T-helper 2 cell treated with Interferon-gamma antibody and Interleukin-4, amounts not matched to agents 5 μg/mL and 100 μg/mL, for 36 hours (primary cell): Measurements from ENCODE around the gene AP1S3.
"Not testable (repeated sequence)": the region's sequence is repeated elsewhere in the genome, so short reads cannot be mapped to it uniquely, and the experiment has no call there.

Source experiments
- DNase-seq: peaks from one replicate; pipeline ENCODE4 v3.0.0; 2021; ENCODE audit warnings: low spot score
- H3K27ac Mint-ChIP-seq: one replicate; pipeline ENCODE4 v1.8.0; 2021; ENCODE audit warnings: mild to moderate bottlenecking, mixed read lengths
- H3K27me3 Mint-ChIP-seq: one replicate; pipeline ENCODE4 v1.8.0; 2021; ENCODE audit warnings: low read depth, mixed read lengths
- H3K36me3 Mint-ChIP-seq: one replicate; pipeline ENCODE4 v1.8.0; 2021; ENCODE audit warnings: low read depth, mixed read lengths
- H3K4me1 Mint-ChIP-seq: one replicate; pipeline ENCODE4 v1.8.0; 2021; ENCODE audit warnings: low read depth, mixed read lengths
- H3K4me3 Mint-ChIP-seq: one replicate; pipeline ENCODE4 v1.8.0; 2022; ENCODE audit warnings: mild to moderate bottlenecking, moderate library complexity, mixed read lengths
- H3K9me3 Mint-ChIP-seq: one replicate; pipeline ENCODE4 v1.8.0; 2021; ENCODE audit warnings: mixed read lengths

Gene AP1S3

DNA sequence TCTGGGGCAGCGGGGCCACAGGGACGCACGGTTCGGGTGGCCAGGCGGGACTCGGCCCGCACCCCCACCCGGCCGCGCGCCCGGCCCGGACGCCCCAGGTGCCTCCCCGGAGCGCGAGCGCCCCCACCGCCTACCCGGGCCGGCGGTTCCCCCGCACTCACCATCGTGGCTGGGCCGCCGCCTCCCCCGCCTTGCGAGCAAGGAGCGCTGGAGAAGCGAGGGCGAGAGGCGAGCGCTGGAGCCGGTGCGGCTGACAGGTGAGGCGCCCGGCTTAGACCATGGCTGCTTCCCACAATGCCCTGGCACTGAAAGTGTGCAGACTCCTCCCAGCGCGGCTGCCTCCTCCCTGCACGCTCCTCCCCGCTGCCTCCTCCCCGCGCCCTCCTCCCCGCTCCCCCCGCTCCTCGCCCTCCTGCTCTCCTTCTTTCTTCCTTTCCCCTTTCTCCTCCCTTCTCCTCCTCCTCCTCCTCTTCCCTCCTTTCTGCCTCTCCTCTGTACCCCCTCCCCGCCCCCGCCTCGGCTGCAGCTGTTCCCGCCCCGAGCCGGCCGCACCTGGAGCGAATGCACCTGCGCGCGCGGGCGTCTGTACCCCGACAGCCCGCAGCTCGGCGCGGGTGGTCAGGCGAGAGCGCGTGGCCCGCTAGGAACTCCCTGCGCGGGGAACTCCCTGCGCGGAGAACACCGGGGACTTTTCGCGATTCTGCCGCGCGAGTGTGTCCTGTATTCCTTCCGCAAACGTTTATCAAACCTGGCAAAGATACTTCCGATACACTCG, at the start of gene AP1S3:
Gene AP1S3 (minus strand): TSS at position 296 of the 775 bp plus-strand sequence. CDS start 132 bp downstream, at position 164.
- Mint-ChIP-seq H3K4me3 (peak within 1 kb of the TSS; percentile 97), H3K4me1 (peaks cover 17% of the 10 kb centered on the region), H3K27me3 (no peaks in the 10 kb centered on the region), H3K9me3 (no peaks in the 10 kb centered on the region), H3K36me3 (peaks cover 6% of the 10 kb centered on the region), H3K27ac (peak within 1 kb of the TSS; percentile 83)
- DNase-seq = peak; percentile 64

- Mint-ChIP-seq H3K27ac (no peak overlapping the region), H3K4me3 (no peak overlapping the region), H3K36me3 (peaks cover 58% of the 10 kb centered on the region), H3K27me3 (no peaks in the 10 kb centered on the region), H3K9me3 (no peaks in the 10 kb centered on the region), H3K4me1 (peaks cover 7% of the 10 kb centered on the region)
- no peak for DNase-seq
Observed at GRCh38 chr2:223887127-223887526, 49.7 kb upstream of the AP1S3 start.

GRCh38 chr2:223886726-223887125, 49.3 kb upstream of the AP1S3 start:
- H3K36me3 Mint-ChIP-seq = peaks cover 61% of the 10 kb centered on the region
- no peaks in the 10 kb centered on the region for H3K27me3 Mint-ChIP-seq
- no peak overlapping the region for H3K4me3 Mint-ChIP-seq
- H3K4me1 Mint-ChIP-seq = peaks cover 8% of the 10 kb centered on the region
- no peak overlapping the region for H3K27ac Mint-ChIP-seq
- DNase-seq = no peak
- no peaks in the 10 kb centered on the region for H3K9me3 Mint-ChIP-seq

DNA sequence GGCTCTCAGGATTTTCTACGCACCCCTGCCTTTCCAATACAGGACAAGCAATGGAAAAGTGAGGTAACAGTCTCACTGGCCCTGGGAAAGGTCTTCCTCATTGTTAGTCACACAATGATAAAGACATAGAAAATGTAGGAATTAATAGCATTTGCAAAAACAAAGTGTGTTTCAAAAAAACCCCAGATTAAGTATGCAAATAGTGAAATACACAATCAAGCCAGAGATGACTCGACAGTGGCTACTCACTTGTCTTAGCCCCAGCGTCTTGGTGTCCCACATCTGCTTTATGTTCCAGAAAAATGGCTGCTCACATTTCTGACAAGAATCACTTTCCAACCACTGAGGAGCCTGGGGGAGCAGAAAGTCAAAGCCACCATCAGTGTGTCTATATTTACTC, 47.0 kb upstream of the AP1S3 start:
- peaks cover 61% of the 10 kb centered on the region for H3K36me3 Mint-ChIP-seq
- H3K9me3 Mint-ChIP-seq = no peaks in the 10 kb centered on the region
- H3K4me1 Mint-ChIP-seq = peaks cover 8% of the 10 kb centered on the region
- no peaks in the 10 kb centered on the region for H3K27me3 Mint-ChIP-seq
- no peak for DNase-seq
- no peak overlapping the region for H3K27ac Mint-ChIP-seq
- H3K4me3 Mint-ChIP-seq = no peak overlapping the region

DNA sequence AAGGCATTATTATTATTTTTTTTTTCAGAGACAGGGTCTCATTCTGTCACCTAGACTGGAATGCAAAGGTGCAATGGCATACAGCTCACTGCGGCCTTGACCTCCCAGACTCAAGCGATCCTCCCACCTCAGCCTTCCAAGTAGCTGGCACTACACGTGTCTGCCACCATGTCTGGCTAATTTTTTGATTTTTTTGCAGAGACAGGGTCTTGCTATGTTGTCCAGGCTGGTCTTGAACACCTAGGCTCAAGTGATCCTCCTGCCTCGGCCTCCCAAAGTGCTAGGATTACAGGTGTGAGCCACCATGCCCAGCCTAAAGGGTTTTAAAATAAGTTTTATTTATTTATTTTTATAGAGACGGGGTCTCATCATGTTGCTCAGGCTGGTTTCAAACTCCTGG, 45.3 kb upstream of the AP1S3 start:
- Mint-ChIP-seq H3K27ac (no peak overlapping the region), H3K27me3 (no peaks in the 10 kb centered on the region), H3K4me3 (no peak overlapping the region), H3K4me1 (peaks cover 8% of the 10 kb centered on the region), H3K9me3 (no peaks in the 10 kb centered on the region), H3K36me3 (peaks cover 63% of the 10 kb centered on the region)
- no peak for DNase-seq

DNA sequence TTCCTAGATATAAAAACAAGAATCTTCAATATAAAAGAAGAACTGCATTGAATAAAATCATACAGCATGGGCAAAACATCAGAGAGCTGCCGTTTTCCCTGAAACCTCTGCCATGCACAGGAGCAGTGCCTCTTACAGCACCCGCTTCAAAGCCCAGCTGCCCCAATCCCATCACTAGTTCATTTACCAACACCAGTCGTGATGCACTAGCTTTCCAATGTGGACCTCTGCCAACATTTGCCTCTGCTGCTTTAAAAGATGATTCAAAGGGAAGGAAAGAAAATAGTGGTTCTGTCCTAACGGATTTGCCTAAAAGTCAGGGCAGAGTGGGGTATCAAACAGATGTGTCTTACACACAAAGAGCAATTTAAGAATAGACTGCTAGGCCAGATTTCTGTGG, 43.4 kb upstream of the AP1S3 start:
- DNase-seq = no peak
- Mint-ChIP-seq H3K4me3 (no peak overlapping the region), H3K27me3 (no peaks in the 10 kb centered on the region), H3K36me3 (peaks cover 64% of the 10 kb centered on the region), H3K27ac (no peak overlapping the region), H3K4me1 (peaks cover 5% of the 10 kb centered on the region), H3K9me3 (no peaks in the 10 kb centered on the region)

GRCh38 chr2:223877721-223878410, 40.5 kb upstream of the AP1S3 start:
- no peak overlapping the region for H3K27ac Mint-ChIP-seq
- H3K9me3 Mint-ChIP-seq = no peaks in the 10 kb centered on the region
- H3K4me1 Mint-ChIP-seq = peaks cover 5% of the 10 kb centered on the region
- H3K4me3 Mint-ChIP-seq = no peak overlapping the region
- no peak for DNase-seq
- H3K27me3 Mint-ChIP-seq = no peaks in the 10 kb centered on the region
- H3K36me3 Mint-ChIP-seq = peaks cover 61% of the 10 kb centered on the region

DNA sequence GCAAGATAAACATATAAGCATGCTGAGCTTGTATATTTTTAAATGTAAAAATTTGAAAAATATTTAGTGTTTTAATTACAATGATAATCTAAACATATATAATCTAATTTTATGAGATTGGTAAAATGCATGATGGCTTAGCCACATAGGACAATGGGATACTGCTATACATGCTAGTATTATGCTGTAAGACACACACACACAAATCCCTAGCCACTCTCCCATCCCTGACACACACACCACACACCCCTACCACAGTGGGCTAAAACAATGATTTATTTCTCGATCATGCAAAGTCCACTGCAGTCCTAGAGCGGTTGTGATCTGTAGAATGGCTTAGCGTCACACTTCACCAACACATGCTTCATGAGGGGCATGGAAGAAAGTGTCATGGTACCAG, 36.3 kb upstream of the AP1S3 start:
- Mint-ChIP-seq H3K9me3 (no peaks in the 10 kb centered on the region), H3K27me3 (no peaks in the 10 kb centered on the region), H3K4me3 (no peak overlapping the region), H3K27ac (no peak overlapping the region), H3K36me3 (peaks cover 55% of the 10 kb centered on the region), H3K4me1 (no peaks in the 10 kb centered on the region)
- DNase-seq = no peak

GRCh38 chr2:223872772-223873171, 35.4 kb upstream of the AP1S3 start:
- not testable (repeated sequence) for H3K9me3 Mint-ChIP-seq, H3K27me3 Mint-ChIP-seq, H3K4me3 Mint-ChIP-seq, H3K27ac Mint-ChIP-seq, DNase-seq, H3K4me1 Mint-ChIP-seq
- peaks cover 47% of the 10 kb centered on the region for H3K36me3 Mint-ChIP-seq

- not testable (repeated sequence) for H3K9me3 Mint-ChIP-seq, H3K27ac Mint-ChIP-seq, H3K27me3 Mint-ChIP-seq, H3K4me3 Mint-ChIP-seq, DNase-seq
- Mint-ChIP-seq H3K36me3 (peaks cover 44% of the 10 kb centered on the region), H3K4me1 (peaks cover 10% of the 10 kb centered on the region)
Observed at GRCh38 chr2:223871661-223872060, 34.3 kb upstream of the AP1S3 start.

DNA sequence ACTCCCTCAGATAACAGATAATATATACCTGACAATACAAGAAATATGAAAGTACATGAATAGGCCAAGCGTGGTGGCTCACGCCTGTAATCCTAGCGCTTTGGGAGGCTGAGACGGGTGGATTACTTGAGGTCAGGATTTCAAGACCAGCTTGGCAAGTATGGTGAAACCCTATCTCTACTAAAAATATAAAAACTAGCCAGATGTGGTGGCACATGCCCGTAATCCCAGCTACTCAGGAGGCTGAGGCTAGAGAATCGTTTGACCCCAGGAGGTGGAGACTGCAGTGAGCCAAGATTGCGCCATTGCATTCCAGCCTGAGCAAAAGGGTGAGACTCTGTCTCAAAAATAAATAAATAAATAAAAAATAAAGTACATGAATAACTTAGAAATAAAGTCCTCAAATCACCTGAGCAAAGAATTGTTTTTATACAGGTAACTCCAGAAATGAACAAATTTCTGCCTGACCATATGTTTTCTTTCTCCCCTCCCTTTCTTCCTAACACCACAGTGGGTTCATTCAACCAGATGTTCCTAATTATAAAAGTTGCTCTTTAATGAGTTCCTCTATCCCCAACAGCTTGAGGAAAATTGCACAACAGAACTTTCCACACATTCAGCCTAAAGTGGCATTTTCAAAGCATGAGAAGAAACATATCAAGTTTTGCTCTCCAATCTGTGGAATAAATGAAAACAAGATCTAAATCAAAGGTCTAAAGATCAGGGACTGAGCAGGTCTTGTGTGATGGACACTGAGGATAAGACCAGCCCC, 33.6 kb upstream of the AP1S3 start:
- Mint-ChIP-seq H3K36me3 (peaks cover 39% of the 10 kb centered on the region), H3K9me3 (no peaks in the 10 kb centered on the region), H3K4me3 (no peak overlapping the region), H3K4me1 (peaks cover 16% of the 10 kb centered on the region), H3K27ac (no peak overlapping the region), H3K27me3 (no peaks in the 10 kb centered on the region)
- DNase-seq = no peak

GRCh38 chr2:223868005-223868404, 30.6 kb upstream of the AP1S3 start:
- H3K4me1 Mint-ChIP-seq = peaks cover 30% of the 10 kb centered on the region
- H3K9me3 Mint-ChIP-seq = no peaks in the 10 kb centered on the region
- no peak for DNase-seq
- peaks cover 38% of the 10 kb centered on the region for H3K36me3 Mint-ChIP-seq
- no peak overlapping the region for H3K27ac Mint-ChIP-seq
- no peak overlapping the region for H3K4me3 Mint-ChIP-seq
- no peaks in the 10 kb centered on the region for H3K27me3 Mint-ChIP-seq

GRCh38 chr2:223865907-223866508, 28.6 kb upstream of the AP1S3 start:
- Mint-ChIP-seq H3K36me3 (peaks cover 35% of the 10 kb centered on the region), H3K9me3 (no peaks in the 10 kb centered on the region), H3K4me1 (peaks cover 30% of the 10 kb centered on the region), H3K27ac (peak overlapping the region; percentile 92), H3K4me3 (peak overlapping the region; percentile 64), H3K27me3 (no peaks in the 10 kb centered on the region)
- no peak for DNase-seq

- H3K4me3 Mint-ChIP-seq = peak overlapping the region; percentile 67
Observed at GRCh38 chr2:223865124-223865523, 27.7 kb upstream of the AP1S3 start.

More at GRCh38 chr2:223865124-223865523, 27.7 kb upstream of the AP1S3 start:
- Mint-ChIP-seq H3K36me3 (peaks cover 29% of the 10 kb centered on the region), H3K27me3 (no peaks in the 10 kb centered on the region), H3K4me1 (peaks cover 30% of the 10 kb centered on the region), H3K9me3 (no peaks in the 10 kb centered on the region), H3K27ac (peak overlapping the region; percentile 92)
- peak; percentile 12 for DNase-seq
